Measurements from ENCODE around the gene DDX39B.

DNA sequence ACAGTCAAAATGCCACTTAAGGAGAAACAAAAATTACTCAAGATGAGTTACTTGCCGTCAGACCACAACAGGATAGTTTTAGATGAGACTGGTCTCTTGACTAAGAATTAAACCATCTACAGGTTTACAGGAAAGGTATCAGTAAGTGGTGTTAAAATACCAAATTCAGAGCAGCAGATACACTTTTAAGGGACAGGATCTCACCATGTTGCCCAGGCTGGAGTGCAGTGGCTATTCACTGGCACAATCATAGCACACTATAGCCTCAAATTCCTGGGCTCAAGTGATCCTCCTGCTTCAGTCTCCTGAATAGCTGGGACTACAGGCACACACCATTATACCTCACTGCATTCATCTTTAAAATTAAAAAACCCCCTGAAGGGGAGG, 8.4 kb downstream of the DDX39B start:
- TF ChIP-seq, protein P1, sequence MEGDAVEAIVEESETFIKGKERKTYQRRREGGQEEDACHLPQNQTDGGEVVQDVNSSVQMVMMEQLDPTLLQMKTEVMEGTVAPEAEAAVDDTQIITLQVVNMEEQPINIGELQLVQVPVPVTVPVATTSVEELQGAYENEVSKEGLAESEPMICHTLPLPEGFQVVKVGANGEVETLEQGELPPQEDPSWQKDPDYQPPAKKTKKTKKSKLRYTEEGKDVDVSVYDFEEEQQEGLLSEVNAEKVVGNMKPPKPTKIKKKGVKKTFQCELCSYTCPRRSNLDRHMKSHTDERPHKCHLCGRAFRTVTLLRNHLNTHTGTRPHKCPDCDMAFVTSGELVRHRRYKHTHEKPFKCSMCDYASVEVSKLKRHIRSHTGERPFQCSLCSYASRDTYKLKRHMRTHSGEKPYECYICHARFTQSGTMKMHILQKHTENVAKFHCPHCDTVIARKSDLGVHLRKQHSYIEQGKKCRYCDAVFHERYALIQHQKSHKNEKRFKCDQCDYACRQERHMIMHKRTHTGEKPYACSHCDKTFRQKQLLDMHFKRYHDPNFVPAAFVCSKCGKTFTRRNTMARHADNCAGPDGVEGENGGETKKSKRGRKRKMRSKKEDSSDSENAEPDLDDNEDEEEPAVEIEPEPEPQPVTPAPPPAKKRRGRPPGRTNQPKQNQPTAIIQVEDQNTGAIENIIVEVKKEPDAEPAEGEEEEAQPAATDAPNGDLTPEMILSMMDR (IDR thresholded peaks at IDR 0.05) = no peak
- no peak for TF ChIP-seq POLR2A (IDR thresholded peaks at IDR 0.05)
